ENCODE measurements around the gene SLC6A11.

SLC6A11 gene

DNA sequence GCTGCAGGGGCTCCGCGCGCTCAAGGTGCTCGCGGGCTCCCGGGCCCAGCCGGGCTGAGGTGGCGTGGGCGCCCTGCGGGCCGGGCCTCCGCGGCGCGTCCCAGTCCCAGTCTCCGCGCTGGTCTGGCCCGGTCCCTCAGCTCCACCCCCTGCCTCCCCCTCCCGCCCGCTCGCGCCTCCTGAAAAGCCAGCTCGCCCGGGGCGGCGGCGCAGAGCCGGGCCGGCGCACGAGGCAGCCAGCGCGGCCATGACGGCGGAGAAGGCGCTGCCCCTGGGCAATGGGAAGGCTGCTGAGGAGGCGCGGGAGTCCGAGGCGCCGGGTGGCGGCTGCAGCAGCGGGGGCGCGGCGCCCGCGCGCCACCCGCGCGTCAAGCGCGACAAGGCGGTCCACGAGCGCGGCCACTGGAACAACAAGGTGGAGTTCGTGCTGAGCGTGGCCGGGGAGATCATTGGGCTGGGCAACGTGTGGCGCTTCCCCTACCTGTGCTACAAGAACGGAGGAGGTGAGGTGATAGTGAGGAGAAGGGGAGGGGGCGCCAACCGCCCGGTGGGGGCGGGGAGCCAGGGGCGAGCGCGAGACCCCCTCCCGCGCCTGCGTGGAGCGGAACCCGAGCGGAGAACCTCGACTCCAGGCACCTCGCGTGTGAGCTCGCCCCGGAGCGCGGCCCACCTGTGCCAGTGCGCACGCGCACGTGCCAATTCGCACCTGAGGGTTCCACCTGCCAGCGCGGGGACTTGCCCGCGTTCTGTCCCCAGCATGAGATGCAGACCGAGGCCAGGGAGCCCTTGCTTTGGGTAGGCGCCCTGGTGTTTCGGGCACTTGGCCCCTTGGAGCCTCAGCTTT lies at the start of gene SLC6A11:
SLC6A11 (plus strand) TSS at position 210 of the 844 bp plus-strand sequence; CDS start at position 248, 38 bp downstream.
- DNase-seq (ENCODE audit: low read depth): no peak

DNA sequence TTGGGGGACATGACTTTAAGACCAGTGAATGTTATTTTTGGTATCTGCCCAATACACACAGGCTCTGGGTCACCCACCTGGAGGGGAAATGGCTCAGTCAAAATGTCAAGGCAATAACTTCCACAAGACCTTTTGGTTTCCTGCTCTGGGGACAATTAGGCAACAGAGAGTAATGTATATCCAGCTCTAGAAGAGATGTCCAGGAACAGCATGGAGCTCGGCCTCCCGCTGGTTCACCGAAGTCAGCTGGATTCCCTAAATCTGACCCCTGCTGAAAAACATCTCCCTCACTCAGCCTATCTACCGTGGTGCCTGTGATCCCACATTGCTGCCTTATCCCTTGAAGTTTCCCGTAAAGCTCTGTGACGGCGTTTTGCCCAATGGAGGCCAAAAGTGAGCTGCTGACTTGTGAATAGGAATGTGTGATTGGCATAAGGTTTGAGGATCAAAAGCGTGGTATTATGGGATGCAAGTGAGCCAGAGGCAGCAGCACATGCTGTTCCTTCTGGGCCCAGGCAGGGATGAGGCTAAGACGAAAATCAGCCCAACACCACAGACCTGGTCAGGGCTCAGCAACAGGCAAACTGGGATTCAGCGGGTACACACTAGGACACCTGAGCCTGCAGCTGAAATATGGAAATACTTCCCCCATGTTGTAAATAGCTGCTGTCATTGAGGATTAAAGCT lies 47.2 kb upstream of the SLC6A11 start:
- no peak for DNase-seq (ENCODE audit: low read depth)

DNA sequence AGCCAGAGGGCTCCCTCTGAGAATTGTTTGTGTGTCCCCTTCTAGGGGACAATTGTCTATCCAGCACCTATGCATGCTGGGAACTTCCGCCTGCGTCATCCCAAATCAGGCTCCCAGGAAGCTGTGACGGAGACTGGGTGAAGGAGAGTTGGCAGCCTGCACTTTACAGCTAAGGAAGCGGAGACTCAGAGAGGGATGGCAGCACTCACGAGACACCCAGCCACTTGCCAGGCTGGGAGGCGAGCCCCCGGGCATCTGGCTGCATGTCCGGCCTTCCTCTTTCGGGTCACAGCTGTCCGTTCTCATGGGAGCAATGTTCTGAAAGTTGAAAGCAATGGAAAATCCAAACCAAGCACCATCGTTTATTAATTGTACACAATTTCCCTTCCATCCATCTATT lies 45.5 kb upstream of the SLC6A11 start:
- DNase-seq (ENCODE audit: low read depth): no peak

DNA sequence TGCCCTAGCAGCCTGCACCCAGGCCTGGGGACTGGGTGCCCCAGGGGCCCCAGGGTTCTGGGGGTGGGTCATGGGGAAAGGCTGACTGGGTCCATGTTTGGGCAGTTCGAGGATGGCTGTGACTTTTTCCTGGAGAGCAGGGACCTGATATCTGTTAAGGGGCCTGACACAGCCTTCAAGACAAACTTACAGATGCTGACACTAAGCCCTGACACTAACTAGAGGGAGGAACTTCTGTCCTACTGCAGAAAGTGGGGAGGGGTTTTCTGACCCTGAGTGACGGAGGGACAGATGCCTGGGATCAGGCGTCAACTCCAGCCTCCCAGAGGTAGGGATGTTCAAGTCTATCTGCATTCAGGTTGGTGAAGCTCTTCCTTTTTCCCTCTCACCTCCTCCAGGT lies 45.0 kb upstream of the SLC6A11 start:
- DNase-seq (ENCODE audit: low read depth): no peak

DNA sequence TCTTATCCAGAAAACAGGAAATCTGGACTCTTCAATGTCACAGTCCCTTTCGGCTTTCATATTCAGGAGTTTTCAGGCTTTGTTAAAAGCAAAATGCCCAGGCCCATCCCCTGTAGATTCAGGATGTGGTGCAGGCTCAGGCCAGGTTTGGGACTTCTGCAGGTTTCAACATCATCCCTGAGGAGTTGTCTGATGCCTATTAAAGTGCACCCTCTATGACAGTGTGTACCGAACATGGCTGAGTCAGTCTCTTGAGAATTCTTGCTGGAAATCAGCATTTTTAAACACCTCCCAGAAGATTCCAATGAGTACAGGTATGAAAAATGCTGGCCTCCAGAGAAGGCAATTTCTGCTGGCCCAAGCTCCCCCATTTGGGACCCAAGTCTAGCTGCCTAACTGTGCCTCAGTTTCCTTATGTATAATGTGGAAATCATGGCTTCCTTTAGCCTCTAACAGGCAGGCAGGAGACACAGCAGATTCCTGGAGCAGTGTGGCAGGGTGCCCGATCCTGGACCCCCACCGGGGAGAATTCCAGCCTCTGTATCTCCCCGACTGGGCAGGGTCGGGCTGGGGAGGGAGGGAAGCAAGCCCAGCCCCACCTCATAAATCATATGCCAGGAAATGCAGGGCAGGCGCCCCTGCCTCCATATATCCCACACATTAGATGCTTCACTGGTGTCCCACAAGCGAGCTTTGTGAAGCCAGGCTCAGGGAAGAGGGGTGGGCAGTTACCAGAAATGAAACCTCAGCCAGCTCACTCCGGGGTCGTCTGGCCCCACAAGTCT lies 44.4 kb upstream of the SLC6A11 start:
- no peak for DNase-seq (ENCODE audit: low read depth)

DNA sequence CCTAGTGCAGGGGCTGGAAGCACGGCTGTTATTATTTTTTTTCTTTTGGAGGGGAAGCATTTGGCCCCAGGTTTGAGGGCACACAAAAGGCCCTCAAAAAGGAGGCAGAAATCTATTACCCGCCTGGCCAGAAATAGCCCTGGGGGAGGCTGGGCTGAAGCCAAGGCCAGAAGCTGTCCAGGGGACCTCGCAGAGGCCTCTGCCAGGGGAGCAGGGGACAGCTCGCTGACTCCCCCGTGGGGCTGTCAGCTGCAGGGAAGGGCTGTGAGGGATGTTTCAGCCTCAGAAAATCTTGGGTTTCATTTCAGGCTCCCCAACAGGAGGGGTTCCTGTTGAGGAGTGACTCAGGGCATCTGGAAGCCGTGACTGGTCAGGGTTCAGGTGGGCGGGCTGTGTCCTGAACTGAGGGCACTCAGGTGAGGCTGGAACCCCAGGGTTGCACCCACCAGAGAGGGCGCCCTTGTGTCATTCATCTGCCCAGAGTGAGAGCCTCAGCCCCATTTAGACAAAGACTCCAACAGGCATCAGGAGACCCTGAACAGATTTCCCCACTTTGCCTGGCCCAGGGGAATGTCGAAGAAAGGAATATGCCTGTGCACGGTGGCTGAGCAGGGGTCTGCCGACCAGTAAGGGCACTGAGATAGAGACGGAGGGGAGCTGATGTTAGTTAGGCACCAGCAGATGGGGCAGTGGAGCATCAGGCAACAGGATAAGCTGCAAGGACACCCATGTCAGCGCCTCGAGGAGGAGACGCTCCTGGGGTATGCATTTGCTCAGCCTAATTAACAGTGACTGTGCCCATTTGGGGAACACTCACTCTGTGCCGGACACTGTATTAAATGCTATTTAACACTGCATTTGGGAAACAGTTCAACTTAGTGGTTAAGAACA lies 43.5 kb upstream of the SLC6A11 start:
- no peak for DNase-seq (ENCODE audit: low read depth)

DNA sequence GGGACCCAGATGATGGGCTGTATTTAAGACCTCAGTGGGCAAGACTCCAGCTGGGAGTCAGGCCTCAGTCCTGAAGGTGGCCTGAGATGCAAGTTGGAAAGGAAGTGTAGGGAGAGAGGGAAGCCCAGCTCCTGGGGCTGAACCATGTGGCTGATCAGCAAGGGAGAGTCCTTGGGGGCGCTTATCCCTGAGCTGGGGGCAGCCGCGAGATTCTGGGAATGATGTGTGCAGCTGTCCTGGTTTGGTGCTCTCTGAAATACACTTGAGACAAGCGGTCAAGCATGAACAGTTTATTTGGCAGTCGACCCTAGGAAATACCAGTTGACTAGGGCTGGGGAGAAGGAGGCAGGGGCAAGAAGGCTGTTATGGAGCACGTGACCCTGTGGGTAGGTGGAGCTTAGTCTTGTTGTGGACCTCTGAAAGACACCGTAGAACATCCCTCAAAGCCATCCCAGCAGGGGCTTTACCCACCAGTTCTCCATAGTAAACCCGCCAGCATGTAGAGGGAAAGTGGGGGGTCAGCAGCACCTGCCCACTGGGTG lies 41.8 kb upstream of the SLC6A11 start:
- no peak for DNase-seq (ENCODE audit: low read depth)

DNA sequence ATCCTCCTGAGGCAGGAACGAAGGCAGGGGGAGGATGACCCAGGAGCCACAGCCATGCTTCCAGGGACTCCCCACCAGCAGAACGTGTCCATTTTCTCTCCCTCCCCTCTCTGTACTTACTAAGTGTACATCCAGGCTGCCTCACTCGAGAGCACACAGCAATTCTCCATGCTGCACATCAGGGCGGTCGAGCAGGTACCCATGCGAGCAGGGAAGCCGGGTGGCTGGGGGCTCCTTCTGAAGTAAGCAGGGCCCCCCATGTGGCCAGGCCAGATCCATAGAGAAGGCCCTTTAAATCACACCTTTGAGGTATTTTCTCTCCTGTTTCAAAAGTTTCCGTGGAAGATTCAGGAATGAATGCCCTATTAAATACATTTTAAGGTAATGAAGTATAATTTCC lies 41.2 kb upstream of the SLC6A11 start:
- no peak for DNase-seq (ENCODE audit: low read depth)

DNA sequence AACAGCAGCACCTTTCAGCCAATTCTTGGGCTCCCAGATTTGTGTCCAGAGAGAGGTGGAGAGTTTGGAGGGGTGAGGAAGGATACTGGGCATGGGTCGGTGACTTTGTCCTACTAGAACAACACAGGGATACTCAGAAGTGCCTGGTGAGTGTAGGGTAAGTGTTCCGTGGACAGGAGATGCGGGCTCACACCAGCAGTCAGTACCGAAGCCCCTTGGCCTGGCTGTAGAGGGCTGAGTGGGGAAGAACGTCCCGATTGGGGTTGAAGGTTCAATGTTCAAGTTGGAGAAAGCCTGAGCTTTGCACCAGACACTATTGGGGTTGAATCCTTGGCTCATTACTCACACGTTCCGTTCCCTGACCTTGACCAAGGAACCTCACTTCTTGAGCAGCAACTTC lies 40.8 kb upstream of the SLC6A11 start:
- DNase-seq (ENCODE audit: low read depth): no peak

DNA sequence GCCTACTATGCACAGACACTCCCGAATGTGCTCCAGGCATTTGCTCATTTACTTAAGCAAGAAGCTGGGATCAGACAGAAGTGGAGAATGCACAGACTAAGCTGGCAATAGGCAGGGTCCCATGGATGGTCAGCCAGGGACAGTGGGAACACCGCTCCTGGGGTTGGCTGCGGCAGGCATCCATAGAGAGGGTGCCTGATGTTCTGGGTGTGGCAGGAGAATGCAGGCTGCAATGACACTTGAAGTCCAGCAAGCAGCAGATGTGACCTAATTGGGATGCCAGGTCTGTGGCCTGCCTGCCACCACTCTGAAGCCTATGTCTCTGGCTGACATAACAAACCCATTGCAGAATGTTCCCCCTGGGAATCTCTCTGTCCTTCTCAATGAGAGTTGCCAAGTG lies 40.2 kb upstream of the SLC6A11 start:
- no peak for DNase-seq (ENCODE audit: low read depth)

DNA sequence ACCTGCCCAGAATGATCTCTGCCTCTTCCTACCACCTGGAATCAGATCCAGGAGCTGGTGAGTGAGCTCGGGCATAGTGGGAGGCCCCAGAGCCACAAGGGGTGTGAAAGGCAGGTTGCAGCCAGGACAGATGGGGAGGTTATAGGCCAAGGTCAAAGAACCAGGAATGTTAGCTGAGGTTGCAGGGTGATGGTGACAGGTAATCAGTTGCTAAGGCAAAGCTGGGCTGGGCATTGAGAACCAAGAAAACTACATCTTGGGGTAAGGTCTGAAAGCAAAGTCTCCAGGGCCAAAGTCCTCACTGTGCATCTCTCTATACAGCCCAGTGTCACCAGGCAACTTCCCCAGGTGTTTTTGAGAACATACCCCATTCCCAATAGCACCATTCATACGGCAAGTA lies 38.4 kb upstream of the SLC6A11 start:
- no peak for DNase-seq (ENCODE audit: low read depth)

DNA sequence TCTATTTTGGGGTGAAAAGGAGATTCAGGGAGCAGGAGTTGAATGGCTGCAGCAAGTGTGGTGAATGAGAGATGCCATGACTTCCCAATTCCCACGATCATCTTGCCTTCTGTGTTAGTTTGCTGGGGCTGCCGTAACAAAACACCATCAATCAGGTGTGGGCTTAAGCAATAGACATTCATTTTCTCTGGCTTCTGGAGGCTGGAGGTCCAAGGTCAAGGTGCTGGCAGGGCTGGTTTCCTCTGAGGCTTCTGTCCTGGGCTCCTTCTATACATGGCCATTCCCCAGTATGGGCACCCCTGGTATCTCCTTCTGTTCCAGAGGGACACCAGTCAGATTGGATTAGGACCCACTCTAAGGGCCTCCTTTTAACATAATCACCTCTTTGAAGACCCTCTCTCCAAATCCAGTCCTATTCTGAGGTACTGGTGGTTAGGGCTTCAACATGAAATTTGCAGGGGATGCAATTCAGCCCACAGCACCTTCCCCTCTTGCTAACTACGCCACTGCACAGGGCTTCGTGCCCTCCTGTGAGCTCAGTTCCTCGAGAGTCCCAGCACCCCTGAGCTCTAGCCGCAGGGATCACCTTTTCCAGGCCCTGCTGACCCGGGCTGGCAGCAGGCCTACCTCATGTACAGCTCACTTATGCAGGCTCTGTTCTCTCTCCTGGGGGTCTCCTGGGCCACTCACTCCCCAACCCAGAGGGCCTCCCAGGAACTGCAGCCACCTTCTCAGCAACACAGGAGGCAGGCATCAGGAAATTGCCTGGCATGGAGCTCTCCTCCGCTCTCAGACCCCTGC lies 37.3 kb upstream of the SLC6A11 start:
- no peak for DNase-seq (ENCODE audit: low read depth)

DNA sequence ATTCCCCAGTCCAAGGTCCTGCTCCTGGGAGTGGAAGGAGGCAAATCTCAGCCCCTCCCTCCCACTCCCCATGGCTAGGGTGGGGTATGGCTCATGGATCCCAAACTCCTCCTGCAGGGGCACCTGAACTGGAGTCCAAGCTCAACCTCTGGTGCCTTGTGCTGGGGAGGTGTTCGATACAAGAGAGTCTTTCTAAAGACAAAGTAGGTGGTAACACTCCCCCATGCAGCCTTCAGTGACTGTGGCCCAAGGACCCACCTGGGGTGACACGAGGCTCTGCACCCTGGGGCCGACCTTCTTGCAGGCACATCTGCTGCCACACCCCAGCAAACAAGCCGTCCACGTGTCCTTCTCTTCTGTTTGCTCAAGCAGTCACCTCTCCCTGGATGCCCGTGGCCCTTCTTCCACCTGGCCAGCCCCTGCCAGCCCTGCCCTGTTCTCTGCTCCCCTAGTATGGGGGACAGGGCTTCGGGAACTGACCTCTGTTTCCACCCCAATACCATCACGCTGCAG lies 36.7 kb upstream of the SLC6A11 start:
- no peak for DNase-seq (ENCODE audit: low read depth)

DNA sequence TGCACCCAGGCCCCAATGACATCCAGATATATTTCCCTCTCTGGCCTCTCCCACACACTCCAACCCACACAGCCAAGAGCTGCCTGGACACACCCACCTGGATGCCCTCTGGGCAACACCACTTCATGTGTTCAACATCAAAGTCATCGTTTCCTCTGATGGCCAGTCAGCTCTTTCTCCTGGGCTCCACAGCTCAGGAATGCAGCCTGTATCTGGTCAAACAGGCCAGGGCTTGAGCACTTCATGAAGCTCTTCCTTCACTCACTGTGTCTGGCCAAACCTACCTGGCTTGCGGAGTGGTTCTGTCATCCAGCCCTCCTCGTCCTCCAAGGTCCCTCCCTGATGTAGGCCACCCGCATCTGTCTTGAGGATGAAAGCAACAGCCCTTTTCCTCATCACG lies 35.8 kb upstream of the SLC6A11 start:
- DNase-seq (ENCODE audit: low read depth): no peak

DNA sequence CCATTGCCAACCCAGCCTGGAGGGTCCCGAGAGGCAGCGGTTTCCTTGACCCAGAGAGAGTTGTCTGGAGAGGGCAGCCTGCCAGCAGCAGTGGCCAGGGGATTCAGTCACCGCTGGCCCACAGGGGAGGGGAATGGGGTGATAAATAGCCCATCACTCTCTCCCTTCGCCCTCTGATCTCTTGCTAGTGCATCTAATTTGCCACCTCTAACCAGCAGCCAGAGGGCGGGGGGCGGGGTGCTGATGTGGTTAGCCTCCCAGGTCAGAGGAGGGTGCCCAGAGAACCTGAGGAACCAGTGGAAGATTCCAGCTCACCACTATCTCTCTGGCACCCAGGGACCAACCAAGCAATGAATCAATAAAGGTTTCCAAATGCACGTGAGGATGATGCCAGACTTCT lies 35.1 kb upstream of the SLC6A11 start:
- DNase-seq (ENCODE audit: low read depth): no peak

DNA sequence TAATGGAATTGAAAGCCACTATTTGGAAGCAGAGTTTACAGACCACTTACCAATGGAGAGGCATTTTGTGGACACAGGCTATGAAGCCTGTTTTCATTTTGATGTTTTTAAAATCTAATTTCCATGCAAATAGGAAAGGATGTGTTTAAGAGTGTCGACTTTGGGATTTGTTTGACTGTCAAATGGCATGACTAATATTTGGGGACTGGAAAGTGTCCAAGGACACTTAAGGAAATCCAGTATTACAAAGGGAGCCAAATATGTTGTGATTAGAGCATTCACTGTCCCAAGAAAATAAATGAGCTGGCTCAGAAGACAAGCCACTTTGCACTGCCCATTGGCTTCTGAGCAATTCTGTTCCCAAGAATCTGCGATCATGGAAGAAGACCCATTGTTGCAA lies 34.0 kb upstream of the SLC6A11 start:
- no peak for DNase-seq (ENCODE audit: low read depth)

DNA sequence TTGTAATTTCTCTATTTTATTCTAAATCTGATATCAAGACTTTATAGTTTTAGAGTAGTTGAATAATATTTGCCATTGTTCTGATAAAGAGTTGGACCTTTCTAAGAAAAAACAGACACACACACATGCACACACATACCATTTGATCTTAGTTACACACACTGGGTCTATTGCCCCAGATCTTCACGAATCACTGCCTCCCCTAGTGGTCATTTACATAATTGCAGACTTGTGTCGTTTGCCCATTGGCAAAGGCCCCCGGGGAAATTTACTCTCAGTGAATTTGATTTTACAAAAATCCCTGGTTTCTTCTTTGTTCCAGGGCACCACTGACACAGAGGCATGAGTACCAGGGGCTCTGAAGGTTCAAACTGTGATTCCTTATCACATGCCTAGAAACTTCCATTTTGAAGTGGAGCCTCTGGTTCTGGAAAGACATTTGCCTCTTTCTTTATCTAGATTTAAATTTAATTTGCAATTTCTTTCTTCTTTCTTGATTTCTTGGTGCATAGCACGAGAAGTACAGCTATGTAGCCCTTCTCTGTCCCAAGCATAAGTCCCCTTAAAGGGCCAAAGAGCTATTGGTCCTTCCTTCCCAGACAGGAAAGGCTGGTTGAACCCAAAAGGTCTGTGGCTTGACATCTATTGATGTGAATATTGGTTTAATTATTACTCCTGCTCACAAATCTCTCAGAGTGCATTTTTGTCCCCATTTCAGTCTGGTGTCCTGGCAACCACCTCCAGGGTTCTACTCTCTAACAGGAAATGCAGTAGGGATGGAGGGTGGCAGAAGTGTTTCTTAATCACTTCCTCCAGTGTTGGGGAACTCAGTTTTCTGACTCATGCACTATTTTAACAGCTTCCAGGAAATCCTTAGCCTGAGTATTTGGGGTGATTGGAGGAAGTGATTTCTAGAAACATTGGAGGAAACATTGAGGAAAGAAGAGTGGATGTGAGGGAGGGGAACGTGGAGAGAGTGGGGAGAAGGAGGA lies 32.4 kb upstream of the SLC6A11 start:
- DNase-seq (ENCODE audit: low read depth): no peak

DNA sequence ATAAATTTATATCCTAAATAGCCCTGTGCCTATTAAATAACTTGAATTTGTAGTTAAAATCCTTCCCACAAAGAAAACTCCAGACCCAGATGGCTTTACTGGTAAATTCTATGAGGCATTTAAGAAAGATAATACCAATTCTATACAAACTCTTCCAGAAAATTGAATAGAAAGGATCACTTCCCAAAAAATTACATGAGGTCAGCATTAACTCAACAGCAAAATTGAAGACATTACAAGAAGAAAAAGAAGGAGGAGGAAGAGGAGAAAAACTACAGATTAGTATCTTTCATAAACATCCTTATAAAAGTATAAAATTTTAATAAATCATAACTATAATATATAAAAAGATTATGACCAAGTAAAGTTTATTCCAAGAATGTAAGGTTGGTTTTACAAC lies 29.4 kb upstream of the SLC6A11 start:
- no peak for DNase-seq (ENCODE audit: low read depth)

DNA sequence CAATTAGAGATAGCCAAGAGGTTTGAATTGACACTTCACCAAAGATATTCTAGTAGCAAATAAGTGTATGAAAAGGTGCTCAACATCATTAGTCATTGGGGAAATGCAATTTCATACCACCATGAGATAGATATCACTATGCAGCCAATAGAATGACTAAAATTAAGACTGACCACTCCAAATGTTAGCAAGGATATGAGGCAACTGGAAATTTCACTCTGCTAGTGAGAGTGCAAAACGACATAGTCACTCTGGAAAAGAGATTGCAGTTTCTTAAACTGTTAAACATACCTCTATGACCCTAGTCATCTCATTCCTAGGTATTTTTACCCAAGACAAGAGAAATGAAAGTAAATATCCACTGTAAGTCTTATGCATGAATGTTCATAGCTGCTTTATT lies 27.6 kb upstream of the SLC6A11 start:
- DNase-seq (ENCODE audit: low read depth): no peak

Data from stimulated activated CD8-positive, alpha-beta memory T cell treated with anti-CD3 and anti-CD28 coated beads, Interleukin-4, amount 100 ng/mL, for 24 hours (primary cell).